Type B pancreatic cell (in vitro differentiated cells): ENCODE measurements around the gene FCHSD1. TPM values are rescaled to one million over a fixed set of nuclear protein-coding genes. Genes with fewer than 3 reads are reported as not detected.

ENCODE experiments used
- DNase-seq: peaks from one replicate; pipeline ENCODE4 v3.0.0; 2021; ENCODE audit warnings: mixed read lengths; ENCODE audit not compliant: unreplicated experiment; ENCODE audit errors: extremely low spot score
- H3K27ac Mint-ChIP-seq: 2 replicates; pipeline ENCODE4 v1.8.0; 2021; ENCODE audit warnings: mild to moderate bottlenecking, mixed read lengths
- H3K27me3 Mint-ChIP-seq: 2 replicates; pipeline ENCODE4 v1.8.0; 2021; ENCODE audit warnings: mixed read lengths
- H3K36me3 Mint-ChIP-seq: 2 replicates; pipeline ENCODE4 v1.8.0; 2021; ENCODE audit warnings: mixed read lengths
- H3K4me1 Mint-ChIP-seq: one replicate; pipeline ENCODE4 v1.8.0; 2021; ENCODE audit warnings: mixed read lengths; ENCODE audit not compliant: unreplicated experiment
- H3K4me3 Mint-ChIP-seq: 2 replicates; pipeline ENCODE4 v1.8.0; 2021; ENCODE audit warnings: mild to moderate bottlenecking, mixed read lengths
- H3K9me3 Mint-ChIP-seq: 2 replicates; pipeline ENCODE4 v1.8.0; 2021; ENCODE audit warnings: mixed read lengths
- CTCF ChIP-seq: fragments of 200-600 bp; sonication (generic); conservative IDR thresholded peaks from 2 replicates; pipeline ENCODE4 v1.5.0; 2021; ENCODE audit warnings: antibody characterized with exemption, mild to moderate bottlenecking
- total RNA-seq: library from RNA; stranded (reverse); gene quantifications from 2 replicates; pipeline ENCODE4 v1.2.1, GENCODE V29; 2021; ENCODE audit warnings: low replicate concordance

Gene FCHSD1
- total RNA-seq, 1 donor from 2014 or later = 29.4 TPM

- H3K9me3 Mint-ChIP-seq = no peaks in the 10 kb centered on the region
Measured at GRCh38 chr5:141685591-141685990, 34.4 kb upstream of the FCHSD1 start.

GRCh38 chr5:141683596-141684141 lies 32.5 kb upstream of the FCHSD1 start:
- DNase-seq = no peak
- peaks cover 16% of the 10 kb centered on the region for H3K4me1 Mint-ChIP-seq
- H3K36me3 Mint-ChIP-seq = no peaks in the 10 kb centered on the region
- H3K9me3 Mint-ChIP-seq = no peaks in the 10 kb centered on the region
- no peak for TF ChIP-seq CTCF
- peaks cover 5% of the 10 kb centered on the region for H3K27me3 Mint-ChIP-seq
- H3K4me3 Mint-ChIP-seq = no peak overlapping the region
- H3K27ac Mint-ChIP-seq = no peak overlapping the region

More at GRCh38 chr5:141685591-141685990, 34.4 kb upstream of the FCHSD1 start:
- Mint-ChIP-seq H3K27ac (no peak overlapping the region), H3K4me1 (peaks cover 15% of the 10 kb centered on the region), H3K36me3 (no peaks in the 10 kb centered on the region), H3K4me3 (no peak overlapping the region), H3K27me3 (peaks cover 22% of the 10 kb centered on the region)
- no peak for DNase-seq
- TF ChIP-seq CTCF = no peak

GRCh38 chr5:141681695-141682641 lies 30.8 kb upstream of the FCHSD1 start, which contains the start of gene ARAP3:
Gene ARAP3, minus strand, starts transcription at chr5:141682230. Its CDS starts 1,744 bp downstream, at chr5:141680486.
- peaks cover 16% of the 10 kb centered on the region for H3K4me1 Mint-ChIP-seq
- H3K9me3 Mint-ChIP-seq = no peaks in the 10 kb centered on the region
- H3K27ac Mint-ChIP-seq = peak within 1 kb of the TSS; percentile 79
- no peak for TF ChIP-seq CTCF
- H3K4me3 Mint-ChIP-seq = peak within 1 kb of the TSS; percentile 82
- no peaks in the 10 kb centered on the region for H3K36me3 Mint-ChIP-seq
- H3K27me3 Mint-ChIP-seq = peaks cover 3% of the 10 kb centered on the region
- no peak for DNase-seq

- Mint-ChIP-seq H3K36me3 (no peaks in the 10 kb centered on the region), H3K4me1 (peaks cover 16% of the 10 kb centered on the region), H3K9me3 (no peaks in the 10 kb centered on the region), H3K4me3 (peak overlapping the region; percentile 82), H3K27me3 (peaks cover 3% of the 10 kb centered on the region), H3K27ac (peak overlapping the region; percentile 79)
- DNase-seq = no peak
- TF ChIP-seq CTCF = no peak
Measured at GRCh38 chr5:141681295-141681694, 30.1 kb upstream of the FCHSD1 start.

- no peaks in the 10 kb centered on the region for H3K36me3 Mint-ChIP-seq
- no peaks in the 10 kb centered on the region for H3K9me3 Mint-ChIP-seq
- H3K4me1 Mint-ChIP-seq = peaks cover 16% of the 10 kb centered on the region
- no peak for DNase-seq
- TF ChIP-seq CTCF = no peak
- H3K27me3 Mint-ChIP-seq = peaks cover 3% of the 10 kb centered on the region
- H3K4me3 Mint-ChIP-seq = peak overlapping the region; percentile 82
- no peak overlapping the region for H3K27ac Mint-ChIP-seq
Measured at GRCh38 chr5:141680751-141681201, 29.6 kb upstream of the FCHSD1 start.
